ENCODE measurements around the gene SPAG16.

DNA sequence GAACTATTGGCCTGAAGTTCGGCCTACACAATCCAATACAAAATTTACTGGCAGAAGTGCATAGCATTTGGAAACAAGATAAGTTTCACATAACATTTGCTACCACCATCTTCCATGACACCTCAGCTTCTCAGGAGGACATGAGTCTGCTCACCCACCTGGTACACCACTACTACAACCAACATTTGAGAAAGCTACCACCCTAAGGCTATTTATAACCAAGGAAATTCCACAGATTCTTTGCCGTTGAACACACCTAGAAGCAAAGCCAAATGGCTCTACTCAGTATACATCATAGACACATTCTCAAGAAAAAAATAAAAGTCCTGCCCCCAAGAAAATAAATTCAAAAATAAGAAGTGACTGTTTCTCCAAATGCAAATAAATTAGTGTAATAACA lies 145.3 kb downstream of the SPAG16 start:
- no peak for TF ChIP-seq POLR2A (IDR thresholded peaks at IDR 0.05; ENCODE audit: low read depth, low read length)
- no peak for TF ChIP-seq POLR2AphosphoS5 (IDR thresholded peaks at IDR 0.05; ENCODE audit: low read depth, low read length)
